HG02943 (cell line): ENCODE results near the gene FNDC3B.

Experiments used
- ATAC-seq: cut with Tn5 transposase; IDR thresholded peaks from one replicate; pipeline ENCODE4 v1.9.1; 2021; ENCODE audit warnings: mild to moderate bottlenecking, low read depth, moderate library complexity; ENCODE audit not compliant: unreplicated experiment

Gene FNDC3B

GRCh38 chr3:172161959-172162358 lies 122.6 kb downstream of the FNDC3B start:
- no peak for ATAC-seq

- no peak for ATAC-seq
These were observed 123.9 kb downstream of the FNDC3B start for GRCh38 chr3:172163320-172163719.

- no peak for ATAC-seq
These were observed 125.4 kb downstream of the FNDC3B start for GRCh38 chr3:172164620-172165362.

- ATAC-seq = no peak
These were observed 126.9 kb downstream of the FNDC3B start for GRCh38 chr3:172166261-172166660.

- no peak for ATAC-seq
These were observed 127.5 kb downstream of the FNDC3B start for GRCh38 chr3:172166890-172167289.

GRCh38 chr3:172167892-172168648 lies 128.7 kb downstream of the FNDC3B start:
- ATAC-seq = no peak

- no peak for ATAC-seq
These were observed 130.8 kb downstream of the FNDC3B start for GRCh38 chr3:172170073-172170709.

- ATAC-seq = no peak
These were observed 131.5 kb downstream of the FNDC3B start for GRCh38 chr3:172170841-172171240.

- ATAC-seq = no peak
These were observed 132.2 kb downstream of the FNDC3B start for GRCh38 chr3:172171396-172172075.

GRCh38 chr3:172173316-172174254 lies 134.2 kb downstream of the FNDC3B start:
- no peak for ATAC-seq

GRCh38 chr3:172174513-172175253 lies 135.3 kb downstream of the FNDC3B start:
- ATAC-seq = no peak

- ATAC-seq = no peak
These were observed 135.8 kb downstream of the FNDC3B start for GRCh38 chr3:172175254-172175599.

GRCh38 chr3:172176061-172176770 lies 136.8 kb downstream of the FNDC3B start:
- no peak for ATAC-seq

GRCh38 chr3:172177046-172177445 lies 137.7 kb downstream of the FNDC3B start:
- ATAC-seq = no peak

- no peak for ATAC-seq
These were observed 138.5 kb downstream of the FNDC3B start for GRCh38 chr3:172177803-172178316.

GRCh38 chr3:172179680-172180399 lies 140.5 kb downstream of the FNDC3B start:
- no peak for ATAC-seq

- no peak for ATAC-seq
These were observed 141.1 kb downstream of the FNDC3B start for GRCh38 chr3:172180473-172180872.
